HK-2 (cell line): ENCODE results near the gene CES1.
"Not testable (repeated sequence)": the region's sequence is repeated elsewhere in the genome, so short reads cannot be mapped to it uniquely, and the experiment has no call there.

Source experiments
- DNase-seq: peaks from one replicate; pipeline ENCODE4 v3.0.0-alpha.2; 2018; ENCODE audit not compliant: unreplicated experiment

Gene CES1

GRCh38 chr16:55832773-55833691, at the start of gene CES1:
TSS of gene CES1 (minus strand) at chr16:55833096. CDS start at chr16:55833055, 41 bp downstream.
- DNase-seq = no peak

GRCh38 chr16:55876854-55877253, 44.0 kb upstream of the CES1 start:
- peak; percentile 1 for DNase-seq

GRCh38 chr16:55875273-55875672, 42.4 kb upstream of the CES1 start, which contains the start of gene CES5A:
TSS of gene CES5A (minus strand) at chr16:55875373. CDS start at chr16:55875221, 152 bp downstream.
- no peak for DNase-seq

- DNase-seq = no peak
These were observed 40.2 kb upstream of the CES1 start for GRCh38 chr16:55873122-55873521.

GRCh38 chr16:55872130-55872529, 39.2 kb upstream of the CES1 start:
- DNase-seq = no peak

GRCh38 chr16:55871411-55872038, 38.6 kb upstream of the CES1 start:
- no peak for DNase-seq

- no peak for DNase-seq
These were observed 36.1 kb upstream of the CES1 start for GRCh38 chr16:55868980-55869379.

GRCh38 chr16:55868137-55868536, 35.2 kb upstream of the CES1 start:
- no peak for DNase-seq

GRCh38 chr16:55861288-55861687, 28.4 kb upstream of the CES1 start:
- no peak for DNase-seq

GRCh38 chr16:55857650-55858049, 24.8 kb upstream of the CES1 start:
- DNase-seq = not testable (repeated sequence)

GRCh38 chr16:55856950-55857349, 24.1 kb upstream of the CES1 start:
- DNase-seq = no peak

GRCh38 chr16:55853114-55853513, 20.2 kb upstream of the CES1 start:
- DNase-seq = no peak

GRCh38 chr16:55849536-55849935, 16.6 kb upstream of the CES1 start:
- no peak for DNase-seq

GRCh38 chr16:55846598-55847346, 13.9 kb upstream of the CES1 start:
- DNase-seq = no peak

GRCh38 chr16:55843105-55843395, 10.2 kb upstream of the CES1 start:
- no peak for DNase-seq

GRCh38 chr16:55842369-55843104, 9.6 kb upstream of the CES1 start:
- DNase-seq = peak; percentile 7

GRCh38 chr16:55839115-55839514, 6.2 kb upstream of the CES1 start:
- DNase-seq = no peak

- no peak for DNase-seq
These were observed 3.3 kb upstream of the CES1 start for GRCh38 chr16:55836158-55836611.

- no peak for DNase-seq
These were observed 2.7 kb upstream of the CES1 start for GRCh38 chr16:55835581-55835980.

GRCh38 chr16:55835173-55835572, 2.3 kb upstream of the CES1 start:
- DNase-seq = not testable (repeated sequence)

- no peak for DNase-seq
These were observed 1.2 kb upstream of the CES1 start for GRCh38 chr16:55834049-55834448.

GRCh38 chr16:55832425-55832772, 497 bp downstream of the CES1 start:
- no peak for DNase-seq
